Measurements from ENCODE around the gene NR2E3.
"Not testable (repeated sequence)": the region's sequence is repeated elsewhere in the genome, so short reads cannot be mapped to it uniquely, and the experiment has no call there.

NR2E3 gene

GRCh38 chr15:71820127-71820526 is 9.8 kb downstream of the NR2E3 start:
- DNase-seq, result no peak

DNA sequence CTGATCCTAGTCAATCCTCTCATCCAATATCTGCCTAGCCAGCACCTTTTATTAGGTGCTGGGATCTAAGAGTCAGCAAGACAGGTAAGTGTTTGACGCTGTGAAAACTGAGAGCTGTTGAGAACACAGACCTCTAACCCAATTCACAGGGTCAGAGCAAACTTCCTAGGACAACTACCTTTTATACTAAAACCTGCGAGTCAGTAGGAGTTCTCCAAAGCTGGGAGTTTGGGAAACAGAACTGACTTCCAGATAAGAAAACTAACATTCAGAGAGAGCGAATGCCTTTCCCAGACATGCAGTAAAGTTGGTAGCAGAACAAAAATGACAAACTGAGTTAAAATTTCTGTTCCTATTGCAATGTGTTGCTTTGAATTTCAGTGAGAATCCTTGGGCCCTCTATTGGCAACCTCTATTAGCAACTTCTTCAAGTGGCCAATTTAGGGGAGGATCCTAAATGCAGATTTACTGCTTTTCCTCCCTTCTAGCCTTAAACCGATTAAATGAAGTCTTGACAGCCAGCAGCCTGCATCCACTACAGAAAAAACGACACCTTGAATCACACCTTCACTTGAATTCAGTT is 11.3 kb downstream of the NR2E3 start:
- no peak for DNase-seq

DNA sequence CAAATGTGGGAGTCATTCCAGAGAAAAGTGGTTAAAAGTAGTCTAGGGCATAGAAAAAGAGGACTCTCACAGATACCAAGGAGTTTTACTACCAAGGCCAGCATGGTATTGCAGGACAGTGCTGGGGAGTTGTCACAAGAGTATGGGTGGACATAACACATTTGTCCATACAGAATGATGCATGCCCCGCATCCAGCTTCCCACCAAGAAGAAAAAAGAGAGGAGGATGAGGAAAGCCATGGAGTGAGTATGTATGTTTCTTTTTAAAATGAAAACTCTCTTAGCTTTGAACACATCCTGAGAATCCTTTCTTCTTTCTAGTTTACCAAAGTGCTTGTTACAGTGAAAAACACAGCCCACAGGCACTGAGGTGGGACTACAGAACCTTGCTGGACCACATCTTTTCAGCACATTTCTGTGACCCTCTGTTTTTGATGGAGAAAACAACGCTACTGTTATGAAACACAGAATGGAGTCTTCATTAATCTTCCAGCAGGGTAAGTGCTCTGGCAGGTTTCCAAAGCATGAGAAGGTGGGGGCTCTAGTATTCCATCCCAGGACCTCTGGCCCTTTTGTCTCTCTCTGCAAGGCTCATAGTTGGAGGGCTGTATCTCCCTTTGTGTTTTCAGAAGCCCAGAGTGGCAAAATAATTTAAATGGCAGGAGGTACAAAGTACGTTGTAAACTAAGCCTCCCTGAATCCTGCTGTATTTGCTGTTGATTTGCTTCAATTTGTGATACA is 12.7 kb downstream of the NR2E3 start:
- DNase-seq, result no peak

GRCh38 chr15:71823801-71824200 is 13.4 kb downstream of the NR2E3 start:
- no peak for DNase-seq

- DNase-seq, result no peak
These were observed 14.8 kb downstream of the NR2E3 start for GRCh38 chr15:71825021-71825730.

- DNase-seq, result no peak
These were observed 15.8 kb downstream of the NR2E3 start for GRCh38 chr15:71826196-71826595.

GRCh38 chr15:71830981-71831380 is 20.6 kb downstream of the NR2E3 start:
- DNase-seq, result no peak

DNA sequence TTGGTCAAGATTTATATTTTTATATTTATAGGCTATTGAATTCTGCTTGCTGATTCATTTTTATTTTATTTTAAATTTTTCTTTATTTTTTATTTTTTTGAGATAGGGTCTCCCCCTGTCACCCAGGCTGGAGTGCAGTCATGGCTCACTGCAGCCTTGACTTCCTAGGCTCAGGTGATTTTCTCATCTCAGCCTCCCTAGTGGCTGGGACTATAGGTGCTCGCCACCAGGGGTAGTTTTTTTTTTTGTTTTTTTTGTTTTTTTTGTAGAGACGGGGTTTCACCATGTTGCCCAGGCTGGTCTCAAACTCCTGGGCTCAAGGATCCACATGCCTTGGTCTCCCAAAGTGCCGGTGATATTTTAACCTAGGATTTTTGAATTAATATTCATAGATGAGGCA is 31.2 kb downstream of the NR2E3 start:
- no peak for DNase-seq

GRCh38 chr15:71844916-71845315 is 34.6 kb downstream of the NR2E3 start:
- DNase-seq, result no peak

DNA sequence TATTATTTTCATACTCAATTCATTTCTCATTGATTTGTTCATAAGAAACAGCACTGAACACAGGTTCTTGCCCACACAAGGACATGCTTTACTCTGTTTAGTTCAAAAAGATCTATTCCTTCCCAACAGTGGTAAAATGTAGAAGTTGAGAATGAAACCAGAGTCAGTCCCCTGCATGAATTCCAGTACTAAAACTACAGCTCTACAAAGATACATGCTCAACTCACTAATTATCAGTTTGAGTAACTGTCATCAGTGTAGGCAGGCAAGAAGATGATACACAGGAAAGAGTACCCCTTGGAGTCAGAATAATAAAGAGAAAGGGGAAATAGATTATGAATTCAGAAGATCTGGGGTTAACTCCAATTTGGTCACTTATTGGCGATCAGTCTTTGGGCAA is 43.2 kb downstream of the NR2E3 start:
- DNase-seq, result no peak

GRCh38 chr15:71858232-71858631 is 47.9 kb downstream of the NR2E3 start:
- DNase-seq, result not testable (repeated sequence)

Data from stimulated activated CD4-positive, alpha-beta T cell treated with anti-CD3 and anti-CD28 coated beads, Interleukin-4, amount 100 ng/mL, for 1 hour (primary cell).